Heart left ventricle (tissue), 16 donors: ENCODE results near the gene R3HDM2. TPM values are rescaled to one million over a fixed set of nuclear protein-coding genes. Genes with fewer than 3 reads are reported as not detected.

ENCODE experiments used
- ATAC-seq, 4 donors: fragments of 200-7000 bp; cut with Tn5 transposase; one replicate each; pipeline ENCODE4 v1.9.1; 2020 to 2022; ENCODE audit warnings: moderate library complexity in 4 of 4, mild to moderate bottlenecking in 3 of 4, moderate number of reproducible peaks in 1 of 4
- DNase-seq, 5 donors: peaks; one replicate each; pipeline ENCODE4 v3.0.0-alpha.2; 2020
- H3K27ac ChIP-seq, 12 donors: fragments of 200-600 bp; sonication (generic) in 4 of 12; one replicate each; pipeline versions ENCODE4 v1.5.0 to v1.8.0; 2016 to 2022; ENCODE audit warnings: mild to moderate bottlenecking in 2 of 12
- H3K27me3 ChIP-seq, 9 donors: fragments of 200-600 bp; sonication (generic) in 2 of 9; one replicate each; pipeline versions ENCODE4 v1.5.1 to v1.8.0; 2016 to 2022; ENCODE audit warnings: mild to moderate bottlenecking in 3 of 9
- H3K36me3 ChIP-seq, 9 donors: fragments of 200-600 bp; sonication (generic) in 2 of 9; one replicate each; pipeline versions ENCODE4 v1.5.0 to v1.8.0; 2018 to 2022; ENCODE audit warnings: mild to moderate bottlenecking in 2 of 9
- H3K4me1 ChIP-seq, 12 donors: fragments of 200-600 bp; sonication (generic) in 4 of 12; one replicate each; pipeline versions ENCODE4 v1.5.0 to v1.8.0; 2016 to 2022; ENCODE audit warnings: mild to moderate bottlenecking in 3 of 12
- H3K4me3 ChIP-seq, 12 donors: fragments of 200-600 bp; sonication (generic) in 4 of 12; one replicate each; pipeline versions ENCODE4 v1.5.0 to v1.8.0; 2017 to 2022; ENCODE audit warnings: mild to moderate bottlenecking in 9 of 12, moderate library complexity in 4 of 12
- H3K9me3 ChIP-seq, 12 donors: fragments of 200-600 bp; sonication (generic) in 4 of 12; one replicate each; pipeline versions ENCODE4 v1.5.0 to v1.8.0; 2016 to 2022; ENCODE audit warnings: mild to moderate bottlenecking in 1 of 12
- POLR2A ChIP-seq, 2 donors: fragments of 450-650 bp; IDR thresholded peaks; one replicate each; pipeline ENCODE4 v1.6.1; 2017; ENCODE audit warnings: antibody characterized with exemption in 2 of 2, mild to moderate bottlenecking in 2 of 2, moderate library complexity in 2 of 2
- WGBS, 4 donors: extraction: QIAGEN DNeasy Blood & Tissue Kit in 2 of 4; methylation state at CpG; one replicate each; pipeline versions ENCODE4 v1.1.5 to v1.1.7; 2013 to 2018; 5-methylcytosine and 5-hydroxymethylcytosine counted together
- intact Hi-C, 10 donors: fragments of 100-400 bp; cut with DNase I; formaldehyde crosslinking; loops; one replicate each; pipeline versions ENCODE4 v1.11.1 to v1.14.2; 2022
- polyA plus RNA-seq, 2 donors: library from polyadenylated mRNA; stranded (reverse); fragments of 200-250 nt; gene quantifications; one replicate each; pipeline ENCODE4 v1.2.3, GENCODE V29; 2013
- total RNA-seq, 9 donors: library from RNA; depleted of rRNA in 2 of 9; stranded (reverse); fragments of >200 nt in 2 of 9; fragmentation: NEBNext Ultra II Directional in 3 of 9; extraction: Animal tissue kit (Norgen Biotek cat#: 25700) in 3 of 9; gene quantifications; one replicate each; pipeline versions ENCODE4 v1.1.0 to v1.2.4, GENCODE V29; 2016 to 2023
- TF ChIP-seq, protein P1 (sequence below), 12 donors: fragments of 200-600 bp; sonication (generic) in 4 of 12; IDR thresholded peaks; one replicate each; pipeline versions ENCODE4 v1.5.0 to v1.8.0; 2018 to 2022; ENCODE audit warnings: antibody characterized with exemption in 12 of 12, mild to moderate bottlenecking in 5 of 12
- donor health status: ischemic (EF 13 %, LVEDD 7.1; RV severe dilation, severe dysfunction).
- donor health status: healthy with polysubstance abuse.
- donor health status: DM: no; HTN: yes; CAD: no.
- donor health status: DM: no; HTN: no; CAD: no.
- donor health status: ischemic (EF 25% LVEDD 6.9; RV normal size, moderate dysfunction).
- donor health status: ischemic (EF 25% LVEDD 5.7; RV mildly dilated, moderate dysfunction).
- donor health status: healthy.
- donor health status: DM: yes; HTN: yes; CAD: no.
- donor health status: ischemic (EF 35%, LVEDD 5.7; RV mildly dilated, moderate dysfunction).
- donor health status: nonischemic (EF 11% LVEDD 7.7; RV severe dilation, severe dysfunction).
- donor health status: DM: yes; HTN: yes; CAD: no.
- donor health status: PGD.
- donor health status: ischemic (EF 29% LVEDD 5.4; RV normal size, mild dysfunction).
- donor health status: nonischemic (EF 23%, LVEDD 6.1; RV moderate dilation, normal function).

Gene R3HDM2
- total and polyA plus RNA-seq, 11 donors, result 12.7 to 102 (median 59.8) TPM

DNA sequence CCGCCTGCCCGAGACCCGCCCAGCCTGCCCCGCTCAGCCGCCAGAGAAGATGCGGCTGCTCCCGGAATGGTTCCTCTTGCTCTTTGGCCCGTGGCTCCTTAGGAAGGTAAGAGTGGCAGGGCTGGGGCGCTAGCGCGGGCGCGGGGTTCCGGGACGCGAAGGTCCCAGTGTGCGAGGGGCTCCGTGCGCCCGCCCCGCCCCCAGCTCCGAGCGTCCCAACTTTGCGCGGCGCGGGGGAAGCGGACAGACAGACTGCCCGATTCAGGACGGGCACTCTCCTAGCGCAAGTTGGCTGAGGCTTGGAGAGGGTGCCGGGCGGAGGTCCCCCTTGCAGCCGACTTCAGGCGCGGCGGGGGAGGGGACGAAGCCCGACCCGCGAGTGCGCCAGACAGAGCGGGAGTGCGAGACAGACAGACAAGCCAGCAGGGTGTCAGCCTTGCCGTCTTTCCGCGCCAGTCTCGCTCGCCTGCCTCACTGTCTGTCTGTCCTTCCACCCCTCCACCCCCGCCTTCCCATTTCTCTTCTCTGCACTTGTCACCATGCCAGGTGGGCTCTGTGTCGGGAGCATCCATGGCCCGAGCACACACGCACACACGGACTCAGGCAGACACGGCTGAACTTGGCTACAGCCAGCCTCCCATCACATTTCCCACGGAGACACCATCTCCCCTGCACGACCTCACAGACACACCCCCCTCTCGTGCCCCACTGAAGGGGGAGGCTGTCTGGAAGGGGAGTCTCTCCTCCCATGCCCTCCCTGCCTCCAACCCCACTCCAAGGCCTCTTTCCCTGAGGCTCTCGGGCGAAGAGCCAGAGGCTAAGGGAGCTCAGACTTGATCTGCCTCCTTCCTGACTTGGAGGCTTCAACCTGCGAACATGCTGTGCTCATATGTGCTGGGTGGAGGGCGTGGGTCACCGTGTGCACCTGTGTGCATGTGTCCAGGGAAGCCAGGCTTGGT lies 213.6 kb downstream of the R3HDM2 start:
- peaks cover 8 to 45% (median 33%) of the 10 kb centered on the region in 12 donors for H3K4me1 ChIP-seq
- H3K36me3 ChIP-seq, result peaks cover 0 to 8% (median 2%) of the 10 kb centered on the region in 9 donors
- TF ChIP-seq, protein P1, sequence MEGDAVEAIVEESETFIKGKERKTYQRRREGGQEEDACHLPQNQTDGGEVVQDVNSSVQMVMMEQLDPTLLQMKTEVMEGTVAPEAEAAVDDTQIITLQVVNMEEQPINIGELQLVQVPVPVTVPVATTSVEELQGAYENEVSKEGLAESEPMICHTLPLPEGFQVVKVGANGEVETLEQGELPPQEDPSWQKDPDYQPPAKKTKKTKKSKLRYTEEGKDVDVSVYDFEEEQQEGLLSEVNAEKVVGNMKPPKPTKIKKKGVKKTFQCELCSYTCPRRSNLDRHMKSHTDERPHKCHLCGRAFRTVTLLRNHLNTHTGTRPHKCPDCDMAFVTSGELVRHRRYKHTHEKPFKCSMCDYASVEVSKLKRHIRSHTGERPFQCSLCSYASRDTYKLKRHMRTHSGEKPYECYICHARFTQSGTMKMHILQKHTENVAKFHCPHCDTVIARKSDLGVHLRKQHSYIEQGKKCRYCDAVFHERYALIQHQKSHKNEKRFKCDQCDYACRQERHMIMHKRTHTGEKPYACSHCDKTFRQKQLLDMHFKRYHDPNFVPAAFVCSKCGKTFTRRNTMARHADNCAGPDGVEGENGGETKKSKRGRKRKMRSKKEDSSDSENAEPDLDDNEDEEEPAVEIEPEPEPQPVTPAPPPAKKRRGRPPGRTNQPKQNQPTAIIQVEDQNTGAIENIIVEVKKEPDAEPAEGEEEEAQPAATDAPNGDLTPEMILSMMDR (IDR thresholded peaks at IDR 0.05), result no peak
- TF ChIP-seq POLR2A (IDR thresholded peaks at IDR 0.05), result no peak
- ATAC-seq, result no peak
- no peak overlapping the region for H3K27ac ChIP-seq
- H3K27me3 ChIP-seq, result peaks cover 9 to 73% (median 54%) of the 10 kb centered on the region in 9 donors
- peak overlapping the region; percentile 21 to 66 (median 56) for H3K4me3 ChIP-seq
- WGBS, 4 donors, result 4 to 11% (median 5%) methylated on average over 25 to 63 of the region's 63 CpGs
- intact Hi-C loops, result loop anchor here in 2 of 10 donors (1.0 to 5.0 kb wide), 2 partner anchors 20 to 240 kb away; partner anchors contain the start of genes GLI1 (in 1 of the 2) and INHBE (in 1 of the 2)
- H3K9me3 ChIP-seq, result no peaks in the 10 kb centered on the region
- no peak for DNase-seq

DNA sequence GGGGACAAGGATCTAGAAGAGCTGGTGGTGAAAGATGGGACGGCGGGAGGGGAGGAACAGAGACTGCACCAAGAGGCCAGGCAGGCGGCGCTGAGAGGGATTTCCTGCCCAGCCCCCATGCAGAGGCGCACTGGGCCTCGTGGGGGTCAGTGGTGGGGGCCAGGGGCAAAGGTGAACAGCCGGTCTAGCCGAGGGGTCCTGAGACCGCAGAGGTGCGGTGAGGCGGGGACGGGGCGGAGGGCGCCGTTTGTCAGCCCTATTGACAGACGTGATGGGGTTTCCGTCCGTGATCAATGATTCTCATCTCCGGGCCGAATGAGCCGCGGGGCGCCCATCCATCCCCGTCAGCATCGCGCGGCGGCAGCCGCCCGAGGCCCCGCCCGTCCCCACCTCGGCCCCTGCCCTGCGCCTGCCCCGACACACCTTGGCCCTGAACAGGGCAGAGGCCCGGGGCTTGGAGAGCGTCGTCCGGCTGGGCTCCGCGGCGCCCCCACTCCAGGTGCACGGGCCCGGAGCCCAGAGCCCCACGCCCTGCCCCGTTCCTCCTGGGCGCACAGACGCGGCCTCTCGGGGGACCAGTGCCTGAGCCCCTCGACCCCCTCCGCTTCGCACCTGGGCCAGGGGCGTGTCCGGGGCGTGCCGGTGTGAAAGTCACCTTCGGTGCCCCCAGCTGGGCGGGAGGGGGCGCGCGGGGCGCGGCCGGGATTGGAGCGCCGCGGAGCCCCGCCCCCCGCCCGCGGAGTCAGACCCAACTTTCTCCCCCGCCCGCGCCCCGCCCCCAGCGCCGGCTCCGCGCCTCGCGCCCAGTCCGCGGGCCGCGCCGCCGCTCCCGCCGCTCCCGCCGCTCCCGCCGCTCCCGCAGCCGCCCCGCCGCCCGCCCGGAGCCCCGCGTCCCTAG lies 214.6 kb downstream of the R3HDM2 start, which contains the start of gene NXPH4:
Gene NXPH4, plus strand, starts transcription at position 781 of the 898 bp plus-strand sequence. CDS start 176 bp downstream, outside the sequence.
- Histone ChIP-seq H3K4me3 (peak within 1 kb of the TSS; percentile 36 to 66 (median 56)), H3K9me3 (no peaks in the 10 kb centered on the region), H3K36me3 (peaks cover 0 to 16% (median 10%) of the 10 kb centered on the region in 9 donors), H3K27me3 (peaks cover 9 to 64% (median 45%) of the 10 kb centered on the region in 9 donors), H3K27ac (no peak within 1 kb of the TSS), H3K4me1 (peaks cover 8 to 45% (median 33%) of the 10 kb centered on the region in 12 donors)
- TF ChIP-seq, protein P1 (IDR thresholded peaks at IDR 0.05), result peak in 1 of 12 donors; percentile 12
- TF ChIP-seq POLR2A (IDR thresholded peaks at IDR 0.05), result no peak
- WGBS, 4 donors, result 1 to 9% (median 3%) methylated on average over 13 to 102 of the region's 102 CpGs
- peak in 3 of 5 donors; percentile 49 to 72 (median 64) for DNase-seq
- intact Hi-C loops, result loop anchor here in 1 of 10 donors (5.0 kb wide), 1 partner anchor 241 kb away; the partner anchor contains the start of genes GLI1 and INHBE
- peak in 2 of 4 donors; percentile 1 to 4 for ATAC-seq

DNA sequence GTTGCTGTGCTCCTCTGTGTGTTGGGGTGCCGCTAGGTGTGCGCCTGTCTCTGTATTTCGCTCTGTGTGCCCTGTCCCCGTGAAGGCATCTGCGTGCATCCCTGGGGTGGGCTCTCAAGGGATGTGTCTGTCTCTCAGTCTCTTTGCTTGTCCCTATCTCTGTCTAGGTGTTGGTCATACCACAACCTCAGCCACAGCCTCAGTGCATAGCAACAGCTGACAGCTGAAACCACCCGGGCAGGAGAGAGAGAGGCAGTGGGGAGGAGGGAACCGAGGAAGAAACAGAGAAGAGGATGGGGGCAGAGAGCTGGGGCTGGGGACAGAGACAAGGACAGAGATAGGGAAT lies 215.2 kb downstream of the R3HDM2 start:
- H3K9me3 ChIP-seq, result no peaks in the 10 kb centered on the region
- DNase-seq (no peak), ATAC-seq (no peak)
- H3K4me1 ChIP-seq, result peaks cover 8 to 45% (median 33%) of the 10 kb centered on the region in 12 donors
- H3K27me3 ChIP-seq, result peaks cover 9 to 61% (median 41%) of the 10 kb centered on the region in 9 donors
- TF ChIP-seq, protein P1 (IDR thresholded peaks at IDR 0.05), result no peak
- no peak for TF ChIP-seq POLR2A (IDR thresholded peaks at IDR 0.05)
- H3K27ac ChIP-seq, result no peak overlapping the region
- peaks cover 0 to 22% (median 16%) of the 10 kb centered on the region in 9 donors for H3K36me3 ChIP-seq
- intact Hi-C loops, result loop anchor here in 6 of 10 donors (2.0 to 5.0 kb wide), 5 partner anchors 15 to 242 kb away; partner anchors contain the start of genes GLI1 (in 1 of the 6) and INHBE (in 1 of the 6)
- peak overlapping the region in 2 of 12 donors; percentile 59 to 66 for H3K4me3 ChIP-seq
- WGBS, 4 donors, result 22 to 47% (median 23%) methylated on average over 7 of the region's 7 CpGs
